ENCODE measurements around the gene DUOXA1. TPM values are rescaled to one million over a fixed set of nuclear protein-coding genes. Genes with fewer than 3 reads are reported as not detected.

Gene DUOXA1
- total RNA-seq, 2 donors from 2014 or later: 0.88 to 1.3 TPM

DNA sequence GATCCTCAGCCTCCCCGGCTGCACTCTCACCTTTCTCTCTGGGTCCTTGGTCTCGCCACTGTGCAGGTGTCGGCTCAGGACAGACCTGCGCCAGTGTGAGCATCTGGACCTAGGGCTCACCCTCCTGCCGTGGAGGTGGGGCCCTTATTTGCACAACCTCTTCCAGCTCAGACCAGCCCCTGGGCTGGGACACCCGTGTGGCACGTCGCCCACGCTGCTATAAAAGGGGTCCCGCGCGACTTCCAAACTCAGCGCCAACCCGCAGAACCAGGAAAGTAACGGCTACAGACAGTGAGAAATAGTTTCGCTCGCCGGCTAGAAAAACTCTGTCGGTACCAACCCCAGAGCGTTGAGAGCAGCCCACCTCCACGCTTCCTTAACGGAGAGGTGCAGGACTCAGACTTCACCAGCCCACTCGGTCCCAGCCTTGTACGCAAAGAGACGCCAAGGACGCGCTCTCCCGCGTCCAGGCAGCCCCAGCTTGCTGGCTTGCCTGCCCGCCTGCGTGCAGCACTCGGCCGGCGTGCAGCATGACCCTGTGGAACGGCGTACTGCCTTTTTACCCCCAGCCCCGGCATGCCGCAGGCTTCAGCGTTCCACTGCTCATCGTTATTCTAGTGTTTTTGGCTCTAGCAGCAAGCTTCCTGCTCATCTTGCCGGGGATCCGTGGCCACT is 15.5 kb downstream of the DUOXA1 start, which contains the start of the genes DUOX2 and DUOXA2:
TSS of gene DUOX2 (minus strand) at position 97 of the 675 bp plus-strand sequence. CDS start 761 bp downstream, outside the sequence.
TSS of gene DUOXA2 (plus strand) at position 251 of the 675 bp plus-strand sequence. CDS start at position 531, 280 bp downstream.
- Histone ChIP-seq H3K9ac (ENCODE audit: low read depth in 2 of 2, low read length in 2 of 2) (no peak within 1 kb of the TSS), H3K27ac (no peak within 1 kb of the TSS), H3K36me3 (no peaks in the 10 kb centered on the region), H3K4me3 (peak within 1 kb of the TSS; percentile 48), H3K9me3 (no peaks in the 10 kb centered on the region), H3K4me1 (peaks cover 3% of the 10 kb centered on the region), H3K27me3 (peaks cover 57% of the 10 kb centered on the region)
- peak; percentile 39 for DNase-seq
- intact Hi-C loops (cut with DNase I): no loop called here
- TF ChIP-seq, protein P1, sequence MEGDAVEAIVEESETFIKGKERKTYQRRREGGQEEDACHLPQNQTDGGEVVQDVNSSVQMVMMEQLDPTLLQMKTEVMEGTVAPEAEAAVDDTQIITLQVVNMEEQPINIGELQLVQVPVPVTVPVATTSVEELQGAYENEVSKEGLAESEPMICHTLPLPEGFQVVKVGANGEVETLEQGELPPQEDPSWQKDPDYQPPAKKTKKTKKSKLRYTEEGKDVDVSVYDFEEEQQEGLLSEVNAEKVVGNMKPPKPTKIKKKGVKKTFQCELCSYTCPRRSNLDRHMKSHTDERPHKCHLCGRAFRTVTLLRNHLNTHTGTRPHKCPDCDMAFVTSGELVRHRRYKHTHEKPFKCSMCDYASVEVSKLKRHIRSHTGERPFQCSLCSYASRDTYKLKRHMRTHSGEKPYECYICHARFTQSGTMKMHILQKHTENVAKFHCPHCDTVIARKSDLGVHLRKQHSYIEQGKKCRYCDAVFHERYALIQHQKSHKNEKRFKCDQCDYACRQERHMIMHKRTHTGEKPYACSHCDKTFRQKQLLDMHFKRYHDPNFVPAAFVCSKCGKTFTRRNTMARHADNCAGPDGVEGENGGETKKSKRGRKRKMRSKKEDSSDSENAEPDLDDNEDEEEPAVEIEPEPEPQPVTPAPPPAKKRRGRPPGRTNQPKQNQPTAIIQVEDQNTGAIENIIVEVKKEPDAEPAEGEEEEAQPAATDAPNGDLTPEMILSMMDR (IDR thresholded peaks at IDR 0.05): no peak

DNA sequence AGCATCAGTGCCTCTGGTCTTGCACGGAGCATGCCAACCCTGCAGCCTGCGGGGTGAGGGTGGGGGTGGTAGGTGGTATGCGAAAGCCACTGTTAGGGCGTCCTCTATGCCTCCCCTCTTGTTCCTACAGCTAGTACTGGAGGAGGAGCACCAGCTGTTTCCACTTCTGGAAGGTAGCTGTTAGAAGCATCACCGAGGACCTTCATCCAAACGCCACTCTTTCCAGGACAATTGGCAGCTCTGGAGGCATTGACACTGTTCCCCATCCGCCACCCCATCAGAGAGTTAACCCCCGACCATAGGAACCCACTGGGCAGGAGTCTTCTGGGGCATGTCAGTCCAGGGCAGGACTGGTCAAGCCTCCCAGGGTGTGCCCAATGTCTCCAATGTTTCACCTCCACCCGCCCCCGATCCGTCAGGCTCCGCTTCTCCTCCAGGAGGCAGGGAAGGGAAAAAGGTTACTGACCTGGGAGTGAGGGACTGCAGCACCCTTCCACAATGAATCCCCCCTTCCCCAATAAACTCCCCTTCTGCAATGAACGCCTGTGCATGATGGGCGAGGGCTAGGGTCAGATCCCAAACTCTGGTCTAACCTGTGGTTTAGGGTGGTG is 16.2 kb downstream of the DUOXA1 start:
- Histone ChIP-seq H3K27me3 (peaks cover 57% of the 10 kb centered on the region), H3K27ac (no peak overlapping the region), H3K9ac (ENCODE audit: low read depth in 2 of 2, low read length in 2 of 2) (no peak overlapping the region), H3K4me3 (peak overlapping the region; percentile 48), H3K36me3 (no peaks in the 10 kb centered on the region), H3K9me3 (no peaks in the 10 kb centered on the region), H3K4me1 (peaks cover 3% of the 10 kb centered on the region)
- DNase-seq: no peak
- TF ChIP-seq, protein P1 (IDR thresholded peaks at IDR 0.05): no peak
- intact Hi-C loops (cut with DNase I): no loop called here

DNA sequence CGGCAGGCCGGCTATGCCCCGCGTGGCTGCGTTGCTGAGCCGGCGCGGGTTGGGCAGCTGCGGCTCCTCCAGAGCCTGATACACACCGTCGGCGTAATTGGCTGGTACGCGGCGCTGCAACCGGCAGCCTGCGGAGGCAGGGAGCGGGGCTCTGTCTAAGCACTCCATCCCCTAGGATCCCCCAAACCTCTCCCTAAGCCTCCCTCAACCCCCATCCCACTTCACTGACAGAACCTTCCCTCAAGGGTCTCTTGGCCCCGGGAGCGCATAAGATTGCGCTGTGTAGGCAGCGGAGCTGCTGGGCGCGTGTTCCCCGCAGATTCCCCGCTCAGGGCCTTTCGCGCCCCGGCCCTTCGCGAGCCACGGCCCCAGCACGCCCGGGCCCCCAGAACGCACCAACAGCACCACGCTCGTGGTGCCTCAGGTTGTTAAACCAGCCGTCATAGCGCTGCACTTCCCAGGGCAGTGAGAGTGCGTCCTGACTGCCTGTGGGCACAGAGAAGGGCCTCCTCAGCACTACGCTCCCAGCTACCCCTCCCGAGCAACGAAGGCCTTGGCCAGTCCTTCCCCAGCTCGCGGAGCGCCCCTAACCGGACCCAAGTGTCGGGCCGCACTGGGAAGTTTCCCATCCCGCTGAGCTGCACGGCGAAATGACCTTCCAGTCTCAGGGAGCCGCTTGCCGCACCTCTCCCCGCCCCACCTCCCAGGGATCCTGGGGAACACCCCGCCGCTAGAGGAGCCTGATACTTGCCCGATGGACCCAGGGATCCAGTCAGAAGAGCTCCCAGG is 16.9 kb downstream of the DUOXA1 start:
- Histone ChIP-seq H3K9ac (ENCODE audit: low read depth in 2 of 2, low read length in 2 of 2) (peak overlapping the region in 1 of 2 donors; percentile 12), H3K27ac (no peak overlapping the region), H3K27me3 (peaks cover 57% of the 10 kb centered on the region), H3K36me3 (no peaks in the 10 kb centered on the region), H3K9me3 (no peaks in the 10 kb centered on the region), H3K4me3 (peak overlapping the region; percentile 48), H3K4me1 (peaks cover 1% of the 10 kb centered on the region)
- TF ChIP-seq, protein P1 (IDR thresholded peaks at IDR 0.05): no peak
- intact Hi-C loops (cut with DNase I): no loop called here
- no peak for DNase-seq

DNA sequence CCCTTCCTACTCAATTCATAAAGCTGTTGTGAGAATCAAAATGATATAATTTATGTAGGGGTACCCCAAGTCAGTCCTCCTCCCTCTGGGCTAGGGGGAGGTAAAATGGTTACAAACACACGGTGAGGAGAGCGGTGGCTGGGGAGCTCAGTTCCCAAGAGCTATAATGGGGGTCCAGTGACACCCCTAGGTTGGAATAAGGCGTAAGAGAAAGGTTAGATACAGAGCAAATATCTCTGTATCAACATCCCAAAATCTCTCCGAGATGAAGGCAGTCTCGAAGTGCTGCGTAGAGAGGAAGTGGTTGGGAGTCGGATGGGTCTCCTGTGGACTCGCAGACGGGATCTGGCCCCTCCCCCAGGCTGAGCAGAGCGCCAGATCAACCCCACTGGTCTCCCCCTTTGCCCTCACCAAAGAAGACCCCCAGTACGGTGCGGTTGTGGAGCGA is 17.5 kb downstream of the DUOXA1 start:
- H3K27me3 ChIP-seq: peaks cover 52% of the 10 kb centered on the region
- no peak overlapping the region for H3K9ac ChIP-seq (ENCODE audit: low read depth in 2 of 2, low read length in 2 of 2)
- no peaks in the 10 kb centered on the region for H3K4me1 ChIP-seq
- no peaks in the 10 kb centered on the region for H3K36me3 ChIP-seq
- no peak overlapping the region for H3K27ac ChIP-seq
- TF ChIP-seq, protein P1 (IDR thresholded peaks at IDR 0.05): no peak
- no peaks in the 10 kb centered on the region for H3K9me3 ChIP-seq
- H3K4me3 ChIP-seq: peak overlapping the region; percentile 48
- DNase-seq: no peak
- intact Hi-C loops (cut with DNase I): no loop called here

DNA sequence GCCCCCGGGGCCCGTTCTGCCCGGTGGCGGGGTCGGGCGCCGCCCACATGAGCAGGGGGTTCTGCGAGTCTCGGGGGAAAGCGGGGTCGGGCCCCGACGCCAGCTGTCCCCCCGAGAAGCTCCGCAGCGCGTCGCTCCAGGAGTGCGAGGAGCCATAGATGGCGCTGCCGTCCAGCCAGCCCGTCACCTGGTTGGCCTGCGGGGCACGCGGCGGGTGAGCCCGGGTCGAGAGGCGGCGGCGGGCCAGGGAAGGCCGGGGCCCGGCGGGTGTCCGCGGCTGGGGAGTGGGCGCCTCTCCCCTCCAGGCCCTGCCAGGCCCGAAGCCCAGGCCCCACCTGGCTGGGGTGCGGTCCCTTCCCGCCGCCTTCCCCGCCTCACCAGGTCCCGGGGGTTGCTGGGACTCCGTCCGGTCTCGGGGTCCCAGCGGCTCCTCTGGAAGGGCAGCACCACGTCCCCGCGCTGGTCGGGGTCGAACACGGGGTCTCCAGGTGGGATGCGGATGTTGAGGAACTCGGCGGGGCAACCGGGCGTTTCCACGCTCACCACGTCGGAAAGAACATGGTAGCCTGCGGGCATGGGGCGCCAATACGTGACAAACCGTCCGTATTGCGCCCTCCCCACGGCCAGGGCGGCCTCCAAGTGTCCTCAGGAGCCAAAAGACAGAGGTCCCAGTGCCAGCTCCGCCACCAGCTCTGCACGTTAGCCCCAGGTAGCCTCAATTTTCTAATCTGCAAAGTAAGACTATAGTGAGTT is 18.1 kb downstream of the DUOXA1 start:
- Histone ChIP-seq H3K4me1 (no peaks in the 10 kb centered on the region), H3K9ac (ENCODE audit: low read depth in 2 of 2, low read length in 2 of 2) (no peak overlapping the region), H3K27me3 (peaks cover 46% of the 10 kb centered on the region), H3K27ac (no peak overlapping the region), H3K36me3 (no peaks in the 10 kb centered on the region), H3K4me3 (peak overlapping the region; percentile 48), H3K9me3 (no peaks in the 10 kb centered on the region)
- TF ChIP-seq, protein P1 (IDR thresholded peaks at IDR 0.05): no peak
- no peak for DNase-seq
- intact Hi-C loops (cut with DNase I): no loop called here

All from colonic mucosa (tissue), 4 donors.